ENCODE measurements around the gene TRMT6. TPM values are rescaled to one million over a fixed set of nuclear protein-coding genes. Genes with fewer than 3 reads are reported as not detected.

The TRMT6 gene, protein sequence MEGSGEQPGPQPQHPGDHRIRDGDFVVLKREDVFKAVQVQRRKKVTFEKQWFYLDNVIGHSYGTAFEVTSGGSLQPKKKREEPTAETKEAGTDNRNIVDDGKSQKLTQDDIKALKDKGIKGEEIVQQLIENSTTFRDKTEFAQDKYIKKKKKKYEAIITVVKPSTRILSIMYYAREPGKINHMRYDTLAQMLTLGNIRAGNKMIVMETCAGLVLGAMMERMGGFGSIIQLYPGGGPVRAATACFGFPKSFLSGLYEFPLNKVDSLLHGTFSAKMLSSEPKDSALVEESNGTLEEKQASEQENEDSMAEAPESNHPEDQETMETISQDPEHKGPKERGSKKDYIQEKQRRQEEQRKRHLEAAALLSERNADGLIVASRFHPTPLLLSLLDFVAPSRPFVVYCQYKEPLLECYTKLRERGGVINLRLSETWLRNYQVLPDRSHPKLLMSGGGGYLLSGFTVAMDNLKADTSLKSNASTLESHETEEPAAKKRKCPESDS
- 10 to 100 TPM; 16.5 to 27.5 (median 19.0) TPM for total RNA-seq

DNA sequence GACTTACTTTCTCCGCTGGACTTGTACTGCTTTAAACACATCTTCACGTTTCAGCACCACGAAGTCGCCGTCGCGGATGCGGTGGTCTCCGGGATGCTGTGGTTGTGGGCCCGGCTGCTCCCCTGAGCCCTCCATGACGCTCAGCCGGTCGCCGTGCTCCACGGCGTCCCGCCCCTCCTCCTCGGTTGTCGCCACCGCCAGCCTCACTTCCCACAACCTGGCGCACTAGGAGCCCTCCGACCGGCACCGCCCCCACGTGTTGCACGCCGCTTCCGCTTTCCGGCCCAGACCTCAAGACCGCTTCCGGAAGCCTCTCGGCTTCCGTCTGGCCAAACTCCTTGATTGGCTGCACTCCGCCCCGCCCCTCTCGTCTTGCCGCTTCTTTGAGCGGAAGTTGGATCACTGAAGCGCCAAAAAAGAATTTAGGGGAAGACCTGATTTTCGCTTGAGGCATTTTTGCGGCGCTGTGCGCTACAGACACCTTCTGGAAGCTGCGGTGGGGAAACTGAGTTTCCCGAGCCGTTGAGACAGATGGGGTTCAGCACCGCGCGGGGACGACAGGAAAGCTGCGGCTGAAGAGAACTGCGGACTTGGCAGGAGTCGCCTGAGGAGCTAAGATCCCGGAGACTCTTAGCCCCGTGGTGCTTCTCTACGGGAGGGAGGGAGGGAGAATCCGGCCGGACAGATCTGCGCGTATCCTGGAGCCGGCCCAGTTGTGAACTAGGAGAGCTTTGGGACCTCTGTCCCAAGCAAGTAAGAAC, at the start of gene TRMT6, which contains the start of gene MCM8:
Gene TRMT6, minus strand, starts transcription at position 263 of the 761 bp plus-strand sequence. Its CDS starts 128 bp downstream, at position 135.
Gene MCM8, plus strand, starts transcription at position 382 of the 761 bp plus-strand sequence. CDS start 1,364 bp downstream, outside the sequence.
- ATAC-seq (peak; percentile 97 to 98), DNase-seq (peak; percentile 94 to 95)
- in situ Hi-C loops (cut with MboI; ENCODE audit: low sequenced_read_pairs in 4 of 4): loop anchor here in 2 of 4 donors (25.0 kb wide), 2 partner anchors 137 to 388 kb away; no protein-coding TSS in a partner anchor
- no peaks in the 10 kb centered on the region for H3K27me3 ChIP-seq
- H3K4me3 ChIP-seq: peak within 1 kb of the TSS; percentile 63 to 90 (median 84)
- peaks cover 0 to 38% of the 10 kb centered on the region in 2 donors for H3K36me3 ChIP-seq
- H3K4me1 ChIP-seq: peaks cover 16 to 18% of the 10 kb centered on the region in 2 donors
- peak within 1 kb of the TSS; percentile 85 to 89 (median 86) for H3K27ac ChIP-seq
- peak; percentile 60 to 67 for TF ChIP-seq POLR2A (IDR thresholded peaks at IDR 0.05)
- TF ChIP-seq, protein P1, sequence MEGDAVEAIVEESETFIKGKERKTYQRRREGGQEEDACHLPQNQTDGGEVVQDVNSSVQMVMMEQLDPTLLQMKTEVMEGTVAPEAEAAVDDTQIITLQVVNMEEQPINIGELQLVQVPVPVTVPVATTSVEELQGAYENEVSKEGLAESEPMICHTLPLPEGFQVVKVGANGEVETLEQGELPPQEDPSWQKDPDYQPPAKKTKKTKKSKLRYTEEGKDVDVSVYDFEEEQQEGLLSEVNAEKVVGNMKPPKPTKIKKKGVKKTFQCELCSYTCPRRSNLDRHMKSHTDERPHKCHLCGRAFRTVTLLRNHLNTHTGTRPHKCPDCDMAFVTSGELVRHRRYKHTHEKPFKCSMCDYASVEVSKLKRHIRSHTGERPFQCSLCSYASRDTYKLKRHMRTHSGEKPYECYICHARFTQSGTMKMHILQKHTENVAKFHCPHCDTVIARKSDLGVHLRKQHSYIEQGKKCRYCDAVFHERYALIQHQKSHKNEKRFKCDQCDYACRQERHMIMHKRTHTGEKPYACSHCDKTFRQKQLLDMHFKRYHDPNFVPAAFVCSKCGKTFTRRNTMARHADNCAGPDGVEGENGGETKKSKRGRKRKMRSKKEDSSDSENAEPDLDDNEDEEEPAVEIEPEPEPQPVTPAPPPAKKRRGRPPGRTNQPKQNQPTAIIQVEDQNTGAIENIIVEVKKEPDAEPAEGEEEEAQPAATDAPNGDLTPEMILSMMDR (IDR thresholded peaks at IDR 0.05 in 4 of 5, conservative IDR thresholded peaks at IDR 0.05 in 1 of 5): peak in 1 of 5 experiments; percentile 24
- intact Hi-C loops (cut with DNase I; ENCODE audit: low total_unique reads): loop anchor here (1.0 to 5.0 kb wide), 3 partner anchors 127 to 423 kb away; partner anchors contain the start of gene SHLD1
- no peaks in the 10 kb centered on the region for H3K9me3 ChIP-seq

DNA sequence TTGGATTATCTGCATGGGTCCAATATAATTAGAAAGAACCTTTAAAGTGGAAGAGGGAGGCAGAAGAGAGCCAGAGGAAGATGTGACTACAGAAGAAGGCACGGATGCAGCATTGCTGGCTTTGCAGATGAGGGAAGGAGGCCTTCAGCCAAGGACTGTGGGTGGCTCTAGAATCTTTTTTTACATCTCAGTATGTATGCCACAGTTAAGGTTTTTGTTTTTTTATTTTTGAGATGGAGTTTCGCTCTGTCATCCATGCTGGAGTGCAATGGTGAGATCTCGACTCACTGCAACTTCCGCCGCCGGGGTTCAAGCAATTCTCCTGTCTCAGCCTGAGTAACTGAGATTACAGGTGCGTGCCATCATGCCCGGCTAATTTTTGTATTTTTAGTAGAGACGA, 49.5 kb upstream of the TRMT6 start:
- peaks cover 0 to 1% of the 10 kb centered on the region in 2 donors for H3K4me1 ChIP-seq
- H3K36me3 ChIP-seq: peaks cover 0 to 10% of the 10 kb centered on the region in 2 donors
- ATAC-seq (no peak), DNase-seq (no peak)
- TF ChIP-seq, protein P1 (IDR thresholded peaks at IDR 0.05 in 4 of 5, conservative IDR thresholded peaks at IDR 0.05 in 1 of 5): no peak
- no peaks in the 10 kb centered on the region for H3K9me3 ChIP-seq
- no peaks in the 10 kb centered on the region for H3K27me3 ChIP-seq
- in situ Hi-C loops (cut with MboI; ENCODE audit: low sequenced_read_pairs in 4 of 4) (no loop called here), intact Hi-C loops (cut with DNase I; ENCODE audit: low total_unique reads) (loop anchor here (5.0 kb wide), 1 partner anchor 472 kb away; no protein-coding TSS in a partner anchor)
- no peak overlapping the region for H3K27ac ChIP-seq
- H3K4me3 ChIP-seq: no peak overlapping the region

DNA sequence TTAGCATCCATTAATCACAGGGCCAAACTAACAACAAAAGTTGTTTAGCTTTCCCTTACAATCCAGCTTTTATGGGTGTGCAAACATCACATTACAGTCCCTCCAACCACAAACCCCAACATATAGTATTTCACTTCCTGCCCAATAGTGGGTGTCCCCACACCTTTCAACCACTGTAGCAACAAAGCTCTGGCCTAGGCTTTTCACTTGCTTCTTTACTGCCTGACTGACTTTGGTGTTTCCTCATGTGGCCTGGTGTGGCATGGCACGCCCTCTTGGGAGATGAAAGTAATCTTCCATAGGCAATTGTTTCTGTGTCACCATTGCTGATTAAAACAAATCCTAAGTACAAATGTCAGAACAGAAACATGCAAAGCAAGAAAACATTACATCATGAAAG, 46.4 kb upstream of the TRMT6 start:
- Histone ChIP-seq H3K27me3 (no peaks in the 10 kb centered on the region), H3K4me1 (no peaks in the 10 kb centered on the region), H3K4me3 (no peak overlapping the region), H3K36me3 (peaks cover 0 to 17% of the 10 kb centered on the region in 2 donors), H3K9me3 (no peaks in the 10 kb centered on the region), H3K27ac (no peak overlapping the region)
- intact Hi-C loops (cut with DNase I; ENCODE audit: low total_unique reads): no loop called here
- in situ Hi-C loops (cut with MboI; ENCODE audit: low sequenced_read_pairs in 4 of 4): no loop called here
- ATAC-seq: no peak
- no peak for TF ChIP-seq POLR2A (IDR thresholded peaks at IDR 0.05)
- TF ChIP-seq, protein P1 (IDR thresholded peaks at IDR 0.05 in 4 of 5, conservative IDR thresholded peaks at IDR 0.05 in 1 of 5): no peak
- no peak for DNase-seq

DNA sequence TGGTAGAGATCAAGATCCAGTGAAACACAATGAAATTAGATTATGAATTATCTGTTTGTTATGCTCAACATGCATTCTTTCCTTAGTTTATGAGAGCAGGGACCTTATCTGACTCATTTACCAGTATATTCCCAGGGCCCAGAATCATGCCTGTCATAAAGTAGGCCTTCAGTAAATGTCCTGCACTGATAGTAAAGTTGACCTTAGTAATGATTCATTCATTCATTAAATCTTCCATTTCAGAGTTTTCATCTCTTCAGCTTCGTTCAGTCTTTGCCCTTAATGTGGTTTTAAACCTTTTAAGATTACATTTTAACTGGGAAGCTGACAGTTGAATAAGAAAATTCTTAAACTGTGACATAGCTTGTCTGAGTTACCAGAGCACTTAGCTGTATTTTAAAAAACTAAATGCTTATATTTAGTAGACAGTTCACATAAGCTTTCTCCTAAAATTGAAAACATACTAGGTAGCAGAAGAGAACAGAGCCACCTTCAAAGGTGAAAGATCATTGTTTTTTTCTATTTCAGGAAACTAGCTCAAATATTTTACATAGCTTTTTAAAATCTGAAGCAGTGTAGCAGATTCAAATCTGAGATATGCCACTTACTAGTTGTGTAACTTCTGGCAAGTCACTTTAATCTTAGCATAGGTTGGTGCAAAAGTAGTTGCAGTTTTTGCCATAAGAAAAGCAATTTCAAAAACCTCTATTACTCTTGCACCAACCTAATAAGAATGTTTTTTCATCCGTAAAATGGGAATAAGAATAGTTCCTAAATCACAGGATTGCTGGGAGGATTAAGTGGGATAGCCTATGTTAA, 41.5 kb upstream of the TRMT6 start:
- H3K4me1 ChIP-seq: no peaks in the 10 kb centered on the region
- intact Hi-C loops (cut with DNase I; ENCODE audit: low total_unique reads): no loop called here
- H3K36me3 ChIP-seq: peaks cover 0 to 38% of the 10 kb centered on the region in 2 donors
- H3K9me3 ChIP-seq: no peaks in the 10 kb centered on the region
- ATAC-seq: no peak
- no peak overlapping the region for H3K27ac ChIP-seq
- TF ChIP-seq, protein P1 (IDR thresholded peaks at IDR 0.05 in 4 of 5, conservative IDR thresholded peaks at IDR 0.05 in 1 of 5): no peak
- no peak for TF ChIP-seq POLR2A (IDR thresholded peaks at IDR 0.05)
- H3K4me3 ChIP-seq: no peak overlapping the region
- in situ Hi-C loops (cut with MboI; ENCODE audit: low sequenced_read_pairs in 4 of 4): no loop called here
- no peak for DNase-seq
- H3K27me3 ChIP-seq: no peaks in the 10 kb centered on the region
